ENCODE measurements around the gene AKAP11.

DNA sequence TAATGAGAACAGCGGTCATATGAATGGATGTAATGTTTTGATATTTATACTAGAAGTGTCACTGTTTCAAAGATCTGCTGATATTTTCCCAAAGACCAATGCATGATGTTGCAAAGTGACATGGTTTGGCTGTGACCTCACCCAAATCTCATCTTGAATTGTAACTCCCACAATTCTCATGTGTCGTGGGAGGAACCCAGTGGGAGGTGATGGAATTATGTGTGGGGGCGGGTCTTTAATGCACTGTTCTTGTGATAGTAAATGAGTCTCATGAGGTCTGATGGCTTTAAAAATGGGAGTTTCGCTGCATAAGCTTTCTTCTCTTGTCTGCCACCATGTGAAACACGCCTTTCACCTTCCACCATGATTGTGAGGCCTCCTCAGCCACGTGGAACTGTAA is 98.3 kb downstream of the AKAP11 start:
- TF ChIP-seq, protein P1, sequence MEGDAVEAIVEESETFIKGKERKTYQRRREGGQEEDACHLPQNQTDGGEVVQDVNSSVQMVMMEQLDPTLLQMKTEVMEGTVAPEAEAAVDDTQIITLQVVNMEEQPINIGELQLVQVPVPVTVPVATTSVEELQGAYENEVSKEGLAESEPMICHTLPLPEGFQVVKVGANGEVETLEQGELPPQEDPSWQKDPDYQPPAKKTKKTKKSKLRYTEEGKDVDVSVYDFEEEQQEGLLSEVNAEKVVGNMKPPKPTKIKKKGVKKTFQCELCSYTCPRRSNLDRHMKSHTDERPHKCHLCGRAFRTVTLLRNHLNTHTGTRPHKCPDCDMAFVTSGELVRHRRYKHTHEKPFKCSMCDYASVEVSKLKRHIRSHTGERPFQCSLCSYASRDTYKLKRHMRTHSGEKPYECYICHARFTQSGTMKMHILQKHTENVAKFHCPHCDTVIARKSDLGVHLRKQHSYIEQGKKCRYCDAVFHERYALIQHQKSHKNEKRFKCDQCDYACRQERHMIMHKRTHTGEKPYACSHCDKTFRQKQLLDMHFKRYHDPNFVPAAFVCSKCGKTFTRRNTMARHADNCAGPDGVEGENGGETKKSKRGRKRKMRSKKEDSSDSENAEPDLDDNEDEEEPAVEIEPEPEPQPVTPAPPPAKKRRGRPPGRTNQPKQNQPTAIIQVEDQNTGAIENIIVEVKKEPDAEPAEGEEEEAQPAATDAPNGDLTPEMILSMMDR (IDR thresholded peaks at IDR 0.05; ENCODE audit: borderline replicate concordance, extremely low read depth, low read length, poor library complexity, severe bottlenecking): no peak
- TF ChIP-seq EZH2 (IDR thresholded peaks at IDR 0.05; ENCODE audit: borderline replicate concordance, low read depth, low read length, severe bottlenecking): no peak

Measured in DND-41 (cell line).